GM10847 (cell line): ENCODE results near the gene DUSP11.

Experiments used
- POLR2A ChIP-seq: IDR thresholded peaks from 2 replicates; pipeline ENCODE4 v1.6.1; 2011; ENCODE audit not compliant: insufficient read length; ENCODE audit errors: extremely low read depth

DUSP11 gene

DNA sequence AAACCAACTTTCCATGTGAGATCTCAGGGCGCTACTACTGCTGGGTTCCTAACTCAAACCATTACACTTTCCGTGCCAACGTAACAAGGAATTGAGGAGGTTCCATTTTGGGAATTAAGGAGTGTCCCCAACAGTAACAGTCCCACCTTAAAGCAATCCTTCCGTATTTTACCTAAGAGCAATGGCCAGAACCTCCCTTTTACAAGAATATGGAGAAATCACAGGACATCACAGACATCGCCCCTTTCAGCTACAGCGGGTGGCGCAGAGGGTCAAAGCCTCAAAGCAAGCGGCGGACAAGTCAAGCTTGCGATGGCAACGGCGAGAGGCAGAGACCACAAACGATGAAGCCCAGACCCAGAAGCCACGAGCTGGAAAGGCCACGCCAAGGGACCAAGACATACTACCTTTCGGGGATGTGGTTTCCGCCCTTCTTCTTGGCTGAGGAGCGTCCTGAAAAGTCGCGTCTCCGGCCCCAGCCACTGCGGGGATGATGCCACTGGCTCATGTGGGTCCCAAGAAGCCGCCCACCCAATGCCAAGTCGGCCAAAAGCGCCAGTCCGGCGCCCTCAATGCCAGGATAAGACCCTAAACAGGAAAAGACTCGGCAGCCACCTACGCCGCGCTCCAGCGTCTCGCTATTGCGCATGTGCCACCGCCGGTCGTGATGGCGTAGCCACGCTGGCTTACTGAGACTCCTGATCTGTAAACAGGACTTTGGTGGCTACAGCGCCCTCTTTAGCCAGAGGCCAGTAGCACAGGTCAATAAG, at the start of gene DUSP11:
Gene DUSP11, minus strand, starts transcription at position 637 of the 770 bp plus-strand sequence. Its CDS starts 129 bp downstream, at position 508.
- TF ChIP-seq POLR2A, result peak; percentile 77

DNA sequence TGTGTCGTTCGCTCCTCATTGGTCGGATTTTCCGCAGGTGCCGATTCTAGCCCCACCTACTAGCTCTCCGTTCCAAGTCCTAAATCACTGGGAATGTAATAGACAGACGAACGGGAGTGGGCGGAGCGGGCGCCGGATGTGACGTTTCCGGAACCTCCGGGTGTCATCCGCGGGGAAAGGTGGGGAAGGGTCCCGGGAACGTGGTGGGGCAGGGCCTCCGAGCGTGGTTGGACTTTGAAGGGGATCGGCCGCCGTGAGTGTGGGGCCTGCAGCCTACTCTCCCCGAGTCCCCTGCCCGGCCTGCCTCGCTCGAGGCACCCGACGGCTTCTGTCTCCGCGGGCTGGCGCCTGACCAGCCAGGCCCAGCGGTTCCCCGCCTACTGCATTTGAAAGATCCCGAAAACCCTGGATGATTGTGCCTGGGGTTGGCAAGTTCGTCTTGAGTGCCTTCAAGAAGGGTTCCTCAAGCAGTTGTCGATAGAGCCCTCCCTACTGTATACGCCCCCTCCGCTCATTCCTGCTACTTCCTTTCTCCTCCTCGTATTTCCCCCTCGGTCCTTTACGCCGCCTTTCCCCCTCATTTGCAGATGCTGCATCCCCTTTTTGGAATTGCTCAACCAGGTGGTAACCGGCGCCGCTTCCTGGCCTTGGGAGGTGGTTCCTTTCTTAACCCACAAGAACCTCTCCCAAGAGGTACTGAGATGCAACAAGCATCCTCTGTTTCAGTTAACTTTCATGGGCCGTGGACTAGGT, 49.1 kb upstream of the DUSP11 start, which contains the start of gene STAMBP:
Gene STAMBP, plus strand, starts transcription at position 144 of the 753 bp plus-strand sequence. CDS start 1,896 bp downstream, outside the sequence.
- peak; percentile 66 for TF ChIP-seq POLR2A

DNA sequence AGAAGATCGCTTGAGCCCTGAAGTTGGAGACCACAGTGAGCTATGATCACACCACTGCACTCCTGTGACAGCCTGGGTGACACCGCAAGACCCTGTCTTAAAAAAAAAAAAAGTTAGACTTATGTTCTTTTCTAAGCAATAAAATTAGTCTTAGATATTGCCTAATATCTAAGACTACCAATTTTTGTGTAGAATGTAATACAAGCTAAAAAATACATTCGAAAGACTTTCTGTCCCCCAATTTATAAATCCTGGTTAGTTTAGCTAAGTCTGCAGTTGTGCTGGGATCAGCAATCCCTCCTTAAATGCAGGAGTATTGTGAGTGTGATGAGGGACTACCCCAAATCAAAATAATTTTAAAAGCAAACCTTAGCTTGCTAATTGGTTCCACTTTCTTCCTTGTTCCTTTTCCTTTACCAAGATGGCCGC, 48.5 kb upstream of the DUSP11 start:
- TF ChIP-seq POLR2A, result no peak

DNA sequence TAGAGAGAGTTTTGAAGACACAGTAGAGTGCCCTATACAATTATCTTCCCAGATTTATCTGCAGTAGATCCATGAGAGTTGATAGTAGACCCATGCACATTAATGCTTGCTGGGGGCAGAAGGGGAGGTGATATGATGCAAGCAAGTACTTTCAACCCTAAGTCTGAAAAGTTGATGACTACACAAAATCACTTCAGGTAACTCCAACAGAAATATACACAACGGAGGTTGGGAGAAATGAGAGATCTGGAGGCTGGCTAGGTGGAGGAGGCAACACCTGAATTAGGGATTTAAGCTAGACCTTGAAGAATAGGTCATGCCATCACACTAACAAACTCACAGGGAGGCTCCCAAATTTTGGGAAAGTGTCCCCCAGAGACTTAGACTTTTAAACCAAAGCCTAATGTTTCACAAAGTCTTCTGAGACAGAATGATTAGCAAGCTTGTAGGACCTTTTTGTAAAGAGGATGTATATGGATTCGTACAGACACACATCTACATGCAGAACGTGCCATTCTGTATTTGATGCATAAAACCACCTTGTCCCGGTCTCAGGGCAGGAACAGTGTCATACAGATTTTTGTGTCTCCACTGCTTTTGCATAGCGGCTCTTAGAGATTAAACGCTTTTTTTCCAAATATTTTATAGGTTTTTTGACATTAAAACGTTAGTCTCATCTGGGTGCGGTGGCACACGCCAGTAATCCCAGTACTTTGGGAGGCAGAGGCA, 47.9 kb upstream of the DUSP11 start:
- no peak for TF ChIP-seq POLR2A

DNA sequence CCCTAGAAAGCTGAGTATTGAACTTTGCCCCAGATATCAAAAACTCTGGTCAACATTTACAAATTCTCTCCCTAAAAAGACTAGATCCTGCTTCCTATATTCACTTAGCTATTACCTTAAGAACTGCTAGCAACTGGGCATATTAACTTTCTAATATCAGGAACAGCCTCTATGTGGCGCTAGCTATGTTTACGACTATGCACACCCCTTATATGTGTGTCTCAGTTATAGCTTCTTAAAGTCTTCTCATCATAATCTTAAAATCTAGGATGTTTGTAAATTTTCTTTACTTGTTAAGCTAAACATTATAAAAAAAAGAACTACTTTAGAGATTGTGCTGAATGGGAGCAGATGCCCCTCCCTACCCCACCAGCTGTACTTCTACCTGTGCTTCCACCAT, 47.1 kb upstream of the DUSP11 start:
- no peak for TF ChIP-seq POLR2A

DNA sequence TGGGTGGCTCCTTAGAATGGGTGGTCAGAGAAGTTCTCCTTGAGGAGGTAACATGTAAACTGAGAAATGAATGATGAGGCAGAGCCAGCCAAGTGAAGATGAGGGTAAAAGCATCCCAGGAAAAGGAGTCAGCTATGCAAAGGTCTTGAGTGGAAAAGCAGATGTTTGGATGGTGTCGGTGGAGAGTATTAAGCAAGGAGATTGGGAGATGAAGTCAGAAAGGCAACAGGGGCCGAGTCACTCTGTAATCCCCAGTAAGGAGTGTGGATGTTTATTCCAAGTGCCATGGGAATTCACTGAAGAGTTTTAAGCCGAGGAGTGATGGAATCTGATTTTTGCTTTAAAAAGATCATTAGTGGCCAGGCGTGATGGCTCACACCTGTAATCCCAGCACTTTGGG, 45.5 kb upstream of the DUSP11 start:
- no peak for TF ChIP-seq POLR2A

DNA sequence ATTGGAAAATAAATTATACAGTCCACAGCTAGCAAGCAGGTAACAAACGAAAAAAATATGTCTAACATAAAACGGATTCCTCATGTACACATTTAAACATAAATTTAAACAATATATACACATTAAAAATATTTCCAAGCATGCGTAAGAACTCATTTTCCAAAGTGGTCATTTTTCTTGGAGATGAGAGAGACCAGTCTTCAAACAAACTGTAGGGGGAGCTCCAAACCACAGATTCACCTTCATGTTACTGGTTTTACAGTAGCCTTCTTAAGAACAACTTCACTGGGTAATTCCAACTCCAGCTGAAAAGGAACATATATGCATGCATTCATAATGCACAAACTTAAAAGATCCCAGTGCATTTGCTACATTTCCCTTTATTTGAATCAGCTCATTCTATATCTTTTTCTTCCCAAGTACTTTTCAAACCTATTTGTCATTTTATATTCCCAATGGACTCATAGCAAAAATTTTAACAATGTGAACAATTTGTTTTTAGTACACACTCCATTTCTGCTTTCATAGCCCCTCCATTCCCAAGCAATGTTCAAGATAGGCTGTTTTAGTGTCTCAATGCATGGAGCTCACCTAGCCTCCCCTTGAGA, 44.1 kb upstream of the DUSP11 start:
- TF ChIP-seq POLR2A, result no peak

DNA sequence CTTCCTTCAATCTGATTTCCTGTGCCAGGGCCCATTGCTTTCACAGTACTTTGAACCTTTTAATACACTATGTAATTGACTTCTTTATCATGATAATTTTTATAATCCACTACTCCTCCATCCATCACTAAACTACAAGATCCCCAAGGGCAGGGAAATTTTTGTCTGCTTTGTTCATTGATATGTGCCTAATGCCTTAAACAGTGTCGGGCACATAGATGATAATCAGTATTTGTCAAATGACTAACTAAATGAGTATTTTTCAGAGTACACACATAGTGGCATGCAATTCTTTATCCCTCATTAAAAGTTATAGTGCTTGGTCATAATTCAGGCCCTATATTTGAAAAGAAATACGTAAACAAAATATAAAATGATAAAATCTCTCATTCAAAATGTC, 43.5 kb upstream of the DUSP11 start:
- TF ChIP-seq POLR2A, result no peak

DNA sequence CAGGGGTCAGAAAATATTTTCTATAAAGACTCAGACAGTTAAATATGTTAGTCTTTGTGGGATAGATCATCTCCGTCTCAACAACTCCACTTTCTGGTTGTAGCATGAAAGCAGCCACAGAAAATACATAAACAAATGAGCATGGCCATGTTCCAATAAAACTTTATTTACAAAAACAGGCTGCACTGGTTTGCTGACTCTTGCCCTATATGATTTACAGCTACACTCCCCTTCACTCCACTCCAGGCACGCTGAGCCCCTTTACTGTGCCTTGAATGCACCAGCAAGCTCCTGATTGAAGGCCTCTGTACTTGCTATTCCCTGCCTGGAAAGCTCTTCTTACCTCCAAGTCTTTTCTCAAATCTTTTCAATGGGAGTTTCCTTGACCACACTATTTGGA, 43.1 kb upstream of the DUSP11 start:
- TF ChIP-seq POLR2A, result no peak

DNA sequence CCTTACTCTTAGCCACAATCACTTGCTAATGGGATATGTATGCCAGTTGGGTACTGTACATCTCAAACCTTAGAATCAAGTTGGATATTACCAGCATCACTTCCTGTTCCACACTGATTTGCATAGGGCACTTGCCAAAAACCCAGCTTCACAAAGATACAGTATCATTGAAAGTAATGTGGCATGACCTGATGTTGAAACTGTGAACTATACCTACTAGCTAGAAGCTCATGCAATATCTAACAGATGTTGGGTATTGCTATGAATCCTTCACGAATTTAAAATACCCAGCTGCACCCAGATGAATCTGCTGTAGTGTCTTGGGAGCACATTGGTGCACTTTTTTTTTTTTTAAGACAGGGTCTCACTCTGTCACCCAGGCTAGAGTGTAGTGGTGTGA, 42.4 kb upstream of the DUSP11 start:
- no peak for TF ChIP-seq POLR2A

DNA sequence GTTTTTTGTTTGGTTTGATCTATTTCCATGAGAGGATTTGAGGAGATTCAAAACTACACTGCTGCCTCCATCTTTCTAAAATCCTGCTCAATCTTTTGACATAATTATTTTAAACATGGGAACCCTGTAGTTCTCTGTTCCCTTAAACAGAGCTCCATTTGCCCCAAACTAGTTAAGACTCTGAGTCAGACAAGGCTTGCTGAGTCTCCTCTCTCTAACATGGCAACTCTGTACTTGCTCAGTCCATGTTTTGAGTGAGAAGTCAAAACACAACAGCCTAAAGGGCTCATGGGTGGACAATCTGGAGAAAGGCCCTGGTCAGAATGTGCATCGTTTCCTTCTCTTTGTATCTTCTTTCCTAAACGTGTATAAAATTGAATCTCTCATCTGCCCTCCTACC, 41.8 kb upstream of the DUSP11 start:
- TF ChIP-seq POLR2A, result no peak

DNA sequence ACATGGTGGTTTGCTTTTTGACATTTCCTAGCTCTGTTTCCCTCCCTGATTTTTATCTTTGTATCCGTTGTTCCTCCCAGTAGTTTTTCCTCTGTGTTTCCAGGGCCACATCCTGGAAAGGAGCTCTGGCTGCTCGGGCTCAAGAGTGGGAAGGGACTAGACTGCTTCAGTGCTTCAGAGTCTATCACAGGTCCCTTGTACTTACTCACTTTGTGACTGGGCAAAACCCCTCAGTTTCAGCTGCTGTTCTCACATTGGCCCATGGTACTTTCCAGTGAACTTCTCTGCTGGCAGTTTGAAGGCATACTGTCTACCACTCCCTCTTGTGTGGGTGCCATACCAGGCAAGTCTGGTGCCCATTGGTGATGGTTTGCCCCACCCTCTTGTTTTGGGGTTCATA, 41.3 kb upstream of the DUSP11 start:
- TF ChIP-seq POLR2A, result no peak

DNA sequence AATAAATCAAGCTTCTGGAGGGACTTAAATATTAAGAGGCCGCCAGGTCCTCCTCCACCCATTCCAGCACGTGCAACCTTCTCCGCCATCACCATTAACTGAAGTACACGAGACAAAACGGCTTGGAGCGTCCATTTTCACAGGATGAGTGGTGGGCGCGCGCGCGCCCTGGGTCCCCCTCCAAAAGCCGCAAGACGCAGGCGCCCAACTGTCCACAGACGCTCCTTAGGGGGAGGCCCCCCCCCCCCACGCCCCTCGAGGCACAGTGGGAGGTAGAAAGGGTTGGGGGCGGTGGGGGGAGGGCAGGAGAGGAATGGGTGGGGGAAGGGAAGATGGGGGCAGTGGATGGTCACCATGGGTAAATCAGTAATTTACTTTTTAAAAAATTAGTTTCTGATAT, 38.4 kb upstream of the DUSP11 start:
- TF ChIP-seq POLR2A, result no peak

DNA sequence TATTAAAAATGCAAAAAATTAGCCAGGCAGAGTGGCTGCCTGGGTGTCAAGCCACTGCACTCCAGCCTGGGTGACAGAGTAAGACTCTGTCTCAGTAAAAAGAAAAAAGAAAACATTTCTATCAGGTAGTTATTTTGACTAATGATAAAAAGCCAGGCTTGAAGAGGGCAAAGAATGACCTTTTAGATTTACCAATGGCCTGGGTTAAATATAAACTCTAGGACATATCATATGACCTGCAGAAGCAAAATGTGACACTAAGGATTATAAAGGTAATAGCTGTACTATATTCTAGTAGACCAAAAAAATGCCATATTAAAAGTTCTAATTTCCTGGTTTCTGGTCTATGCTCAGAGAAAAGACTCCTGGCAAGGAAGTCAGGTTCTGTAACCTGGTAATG, 32.7 kb upstream of the DUSP11 start:
- TF ChIP-seq POLR2A, result no peak

DNA sequence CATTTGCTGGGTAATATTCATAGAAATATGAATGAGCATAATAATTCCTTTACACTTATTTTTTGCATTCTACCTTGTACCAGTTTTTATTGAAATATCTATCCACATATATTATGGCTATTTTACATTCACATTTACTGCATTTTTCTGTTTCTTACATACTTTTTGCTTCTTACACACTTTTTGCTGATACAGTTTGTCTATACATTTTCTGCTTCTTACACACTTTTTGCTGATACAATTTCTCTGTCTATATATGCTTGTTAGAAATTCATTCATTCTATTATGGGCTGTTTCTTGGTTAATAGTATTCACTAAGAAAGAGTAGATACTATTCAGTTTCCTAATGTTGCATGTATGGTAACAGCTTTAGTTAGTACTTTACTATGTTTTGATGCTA, 32.0 kb upstream of the DUSP11 start:
- no peak for TF ChIP-seq POLR2A
